K562 (cell line): ENCODE measurements around the gene FAAH. TPM values are rescaled to one million over a fixed set of nuclear protein-coding genes. Genes with fewer than 3 reads are reported as not detected.

ENCODE experiments used
- E2F8 ChIP-seq: fragments of 450-650 bp; IDR thresholded peaks from 2 replicates; pipeline ENCODE4 v1.7.1; 2018; ENCODE audit warnings: mild to moderate bottlenecking, low read depth; ENCODE audit not compliant: partially characterized antibody
- FOXP1 ChIP-seq: sonication (generic); formaldehyde crosslinking; IDR thresholded peaks from 2 replicates; pipeline ENCODE4 v1.8.0; 2022; ENCODE audit warnings: mild to moderate bottlenecking, missing genetic modification reagents
- MTA3 ChIP-seq: fragments of 450-650 bp; formaldehyde crosslinking; IDR thresholded peaks from 2 replicates; pipeline ENCODE4 v1.6.1; 2017; ENCODE audit warnings: mild to moderate bottlenecking, borderline replicate concordance
- PREB ChIP-seq: sonication (generic); formaldehyde crosslinking; IDR thresholded peaks from 2 replicates; pipeline ENCODE4 v1.8.1; 2023; ENCODE audit warnings: mild to moderate bottlenecking, missing genetic modification reagents
- RBM25 ChIP-seq: fragments of 200-400 bp; formaldehyde crosslinking; IDR thresholded peaks from 2 replicates; pipeline ENCODE4 v1.6.1; 2018; ENCODE audit warnings: low read length, low read depth, moderate library complexity; ENCODE audit not compliant: severe bottlenecking
- RFX7 ChIP-seq: fragments of 250-450 bp; sonication (Bioruptor Pico); IDR thresholded peaks from 2 replicates; pipeline ENCODE4 v1.5.1; 2021; ENCODE audit warnings: mild to moderate bottlenecking
- THRA ChIP-seq: fragments of 450-650 bp; IDR thresholded peaks from 2 replicates; pipeline ENCODE4 v1.6.1; 2017; ENCODE audit warnings: mild to moderate bottlenecking, moderate library complexity
- ZBTB33 ChIP-seq: sonication (generic); formaldehyde crosslinking; IDR thresholded peaks from 2 replicates; pipeline ENCODE4 v1.8.1; 2023; ENCODE audit warnings: mild to moderate bottlenecking, missing genetic modification reagents
- ZNF518B ChIP-seq: fragments of 250-450 bp; sonication (Bioruptor Pico); IDR thresholded peaks from 2 replicates; pipeline ENCODE4 v1.5.0; 2021; ENCODE audit warnings: mild to moderate bottlenecking, moderate library complexity
- polyA plus RNA-seq, 8 experiments: library from polyadenylated mRNA; depleted of rRNA in 4 of 8; stranded (reverse) in 5 of 8; unstranded in 3 of 8; fragments of >200 nt; fragmentation: Nextera tagmentation in 2 of 8; fragmentation: Illumina TruSeq in 1 of 8; extraction: Ambion mirVana in 2 of 8; extraction: Trizol in 1 of 8; gene quantifications; 2 replicates each; pipeline versions ENCODE4 v1.2.1 to v1.2.3, GENCODE V29; 2011 to 2014; ENCODE audit warnings: inconsistent platforms in 1 of 8, missing spikeins in 1 of 8
- total RNA-seq, 7 experiments: library from RNA; depleted of rRNA in 6 of 7; stranded (reverse); fragments of >200 nt in 6 of 7; fragmentation: Illumina TruSeq in 2 of 7; extraction: Trizol in 2 of 7; gene quantifications; 2 replicates each; pipeline versions ENCODE4 v1.2.1 to v1.2.3, GENCODE V29; 2011 to 2021; ENCODE audit warnings: low replicate concordance in 1 of 7
- TF ChIP-seq, protein P1 (sequence below): fragments of 250-450 bp; sonication (Bioruptor Pico); IDR thresholded peaks from 2 replicates; pipeline ENCODE4 v1.8.0; 2022; ENCODE audit warnings: inconsistent platforms, mild to moderate bottlenecking, moderate library complexity, borderline replicate concordance
- TF ChIP-seq, protein P2 (sequence below): fragments of 450-650 bp; IDR thresholded peaks from 2 replicates; pipeline ENCODE4 v1.6.1; 2016

The FAAH gene
- total and polyA plus RNA-seq, 9 of the 15 experiments (the other 6 are each of a cell fraction or from before 2014, with no cell fraction given), result 0.06 to 1.1 (median 0.32) TPM

- TF ChIP-seq ZNF518B (CRISPR knock-in tag) (no peak), RBM25 (peak; percentile 90), RFX7 (CRISPR knock-in tag) (no peak), FOXP1 (CRISPR knock-in tag) (no peak), PREB (CRISPR knock-in tag) (no peak), E2F8 (no peak), ZBTB33 (CRISPR knock-in tag) (no peak), THRA (no peak), MTA3 (no peak)
- TF ChIP-seq, protein P1, sequence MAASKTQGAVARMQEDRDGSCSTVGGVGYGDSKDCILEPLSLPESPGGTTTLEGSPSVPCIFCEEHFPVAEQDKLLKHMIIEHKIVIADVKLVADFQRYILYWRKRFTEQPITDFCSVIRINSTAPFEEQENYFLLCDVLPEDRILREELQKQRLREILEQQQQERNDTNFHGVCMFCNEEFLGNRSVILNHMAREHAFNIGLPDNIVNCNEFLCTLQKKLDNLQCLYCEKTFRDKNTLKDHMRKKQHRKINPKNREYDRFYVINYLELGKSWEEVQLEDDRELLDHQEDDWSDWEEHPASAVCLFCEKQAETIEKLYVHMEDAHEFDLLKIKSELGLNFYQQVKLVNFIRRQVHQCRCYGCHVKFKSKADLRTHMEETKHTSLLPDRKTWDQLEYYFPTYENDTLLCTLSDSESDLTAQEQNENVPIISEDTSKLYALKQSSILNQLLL (CRISPR knock-in tag), result no peak
- TF ChIP-seq, protein P2, sequence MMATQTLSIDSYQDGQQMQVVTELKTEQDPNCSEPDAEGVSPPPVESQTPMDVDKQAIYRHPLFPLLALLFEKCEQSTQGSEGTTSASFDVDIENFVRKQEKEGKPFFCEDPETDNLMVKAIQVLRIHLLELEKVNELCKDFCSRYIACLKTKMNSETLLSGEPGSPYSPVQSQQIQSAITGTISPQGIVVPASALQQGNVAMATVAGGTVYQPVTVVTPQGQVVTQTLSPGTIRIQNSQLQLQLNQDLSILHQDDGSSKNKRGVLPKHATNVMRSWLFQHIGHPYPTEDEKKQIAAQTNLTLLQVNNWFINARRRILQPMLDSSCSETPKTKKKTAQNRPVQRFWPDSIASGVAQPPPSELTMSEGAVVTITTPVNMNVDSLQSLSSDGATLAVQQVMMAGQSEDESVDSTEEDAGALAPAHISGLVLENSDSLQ, result peak; percentile 25; the same call in 1 of the 2 replicates
Measured at GRCh38 chr1:46451948-46452930, 58.1 kb downstream of the FAAH start (continued).
